ENCODE results near the gene TOX3. TPM values are rescaled to one million over a fixed set of nuclear protein-coding genes. Genes with fewer than 3 reads are reported as not detected.

Gene TOX3
- total RNA-seq, 3 donors from 2014 or later (not counting 1 experiment from before 2014, with no cell fraction given), result not detected

- Histone ChIP-seq H3K27me3 (ENCODE audit: control insufficient read depth, insufficient read depth, low read length) (no peaks in the 10 kb centered on the region), H3K36me3 (ENCODE audit: control insufficient read depth, insufficient read depth, low read length) (no peaks in the 10 kb centered on the region), H3K9me3 (ENCODE audit: control insufficient read depth, insufficient read depth, low read length) (no peaks in the 10 kb centered on the region), H3K4me3 (ENCODE audit: low read length) (no peak overlapping the region), H3K27ac (ENCODE audit: low read length) (no peak overlapping the region), H3K4me1 (ENCODE audit: control insufficient read depth, insufficient read depth, low read length) (no peaks in the 10 kb centered on the region)
- TF ChIP-seq CTCF (IDR thresholded peaks at IDR 0.05), result no peak
- ATAC-seq (no peak), DNase-seq (no peak)
- Mint-ChIP-seq H3K4me1 (no peaks in the 10 kb centered on the region), H3K27ac (no peak overlapping the region), H3K9me3 (peaks cover 0 to 4% of the 10 kb centered on the region in 2 donors), H3K27me3 (ENCODE audit: low read depth in 2 of 2) (no peaks in the 10 kb centered on the region), H3K4me3 (no peak overlapping the region), H3K36me3 (no peaks in the 10 kb centered on the region)
- intact Hi-C loops (cut with micrococcal nuclease), result no loop called here
- 63% methylated on average over 4 of the region's 5 CpGs for WGBS (ENCODE audit: insufficient coverage)
Measured at GRCh38 chr16:52591471-52591870, 44.5 kb upstream of the TOX3 start.

DNA sequence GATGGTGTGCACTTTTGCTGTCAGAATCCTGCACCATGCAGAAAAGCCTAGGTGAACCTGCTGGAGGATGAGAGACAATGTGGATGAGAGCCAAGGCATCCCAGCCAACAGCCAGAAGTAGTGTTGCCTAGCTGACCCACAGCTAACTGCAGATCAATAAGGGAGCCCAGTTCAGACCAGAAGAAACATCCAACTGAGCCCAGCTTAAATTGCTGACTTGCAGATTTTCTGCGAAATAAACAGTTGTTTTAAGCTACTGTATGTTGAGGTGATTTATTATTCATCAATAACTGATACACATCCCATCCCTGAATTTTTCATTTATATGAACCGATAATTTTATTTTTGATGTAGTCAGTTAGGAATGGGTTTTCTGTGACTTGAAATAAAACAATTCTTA, 39.2 kb upstream of the TOX3 start:
- Histone ChIP-seq H3K4me1 (ENCODE audit: control insufficient read depth, insufficient read depth, low read length) (no peaks in the 10 kb centered on the region), H3K4me3 (ENCODE audit: low read length) (no peak overlapping the region), H3K27me3 (ENCODE audit: control insufficient read depth, insufficient read depth, low read length) (no peaks in the 10 kb centered on the region), H3K27ac (ENCODE audit: low read length) (no peak overlapping the region), H3K36me3 (ENCODE audit: control insufficient read depth, insufficient read depth, low read length) (no peaks in the 10 kb centered on the region), H3K9me3 (ENCODE audit: control insufficient read depth, insufficient read depth, low read length) (no peaks in the 10 kb centered on the region)
- intact Hi-C loops (cut with micrococcal nuclease), result no loop called here
- no peak for ATAC-seq
- H3K36me3 Mint-ChIP-seq, result no peaks in the 10 kb centered on the region
- no peak for TF ChIP-seq CTCF (IDR thresholded peaks at IDR 0.05)
- DNase-seq, result no peak
- H3K27me3 Mint-ChIP-seq (ENCODE audit: low read depth in 2 of 2), result no peaks in the 10 kb centered on the region
- no peaks in the 10 kb centered on the region for H3K4me1 Mint-ChIP-seq
- no peak overlapping the region for H3K4me3 Mint-ChIP-seq
- WGBS (ENCODE audit: insufficient coverage), result no CpG with 5 or more reads among the region's 2 CpGs
- H3K27ac Mint-ChIP-seq, result no peak overlapping the region
- peaks cover 0 to 4% of the 10 kb centered on the region in 2 donors for H3K9me3 Mint-ChIP-seq

- H3K4me3 Mint-ChIP-seq, result no peak overlapping the region
- ATAC-seq (no peak), DNase-seq (no peak)
- WGBS (ENCODE audit: insufficient coverage), result 62% methylated on average over 4 of the region's 5 CpGs
- no peak overlapping the region for H3K27ac Mint-ChIP-seq
- H3K27me3 ChIP-seq (ENCODE audit: control insufficient read depth, insufficient read depth, low read length), result no peaks in the 10 kb centered on the region
- H3K27ac ChIP-seq (ENCODE audit: low read length), result no peak overlapping the region
- no peaks in the 10 kb centered on the region for H3K27me3 Mint-ChIP-seq (ENCODE audit: low read depth in 2 of 2)
- no peaks in the 10 kb centered on the region for H3K36me3 ChIP-seq (ENCODE audit: control insufficient read depth, insufficient read depth, low read length)
- no peaks in the 10 kb centered on the region for H3K4me1 Mint-ChIP-seq
- intact Hi-C loops (cut with micrococcal nuclease), result no loop called here
- H3K4me3 ChIP-seq (ENCODE audit: low read length), result no peak overlapping the region
- TF ChIP-seq CTCF (IDR thresholded peaks at IDR 0.05), result no peak
- no peaks in the 10 kb centered on the region for H3K4me1 ChIP-seq (ENCODE audit: control insufficient read depth, insufficient read depth, low read length)
- peaks cover 0 to 4% of the 10 kb centered on the region in 2 donors for H3K9me3 Mint-ChIP-seq
- H3K36me3 Mint-ChIP-seq, result no peaks in the 10 kb centered on the region
- H3K9me3 ChIP-seq (ENCODE audit: control insufficient read depth, insufficient read depth, low read length), result no peaks in the 10 kb centered on the region
Measured at GRCh38 chr16:52584354-52585320, 37.7 kb upstream of the TOX3 start.

Data from natural killer cell (primary cell).